Skeletal muscle tissue (tissue), 4 donors: Measurements from ENCODE around the gene TMTC2. TPM values are rescaled to one million over a fixed set of nuclear protein-coding genes. Genes with fewer than 3 reads are reported as not detected.
"Not testable (repeated sequence)": the region's sequence is repeated elsewhere in the genome, so short reads cannot be mapped to it uniquely, and the experiment has no call there.

Experiments
- H3K27ac ChIP-seq: one replicate; pipeline ENCODE4 v1.7.0; 2013; ENCODE audit warnings: mild to moderate bottlenecking, low read depth, low read length, inconsistent platforms
- H3K27me3 ChIP-seq, 3 donors: one replicate each; pipeline ENCODE4 v1.7.0; 2013; ENCODE audit warnings: low read length in 3 of 3; ENCODE audit not compliant: control insufficient read depth in 3 of 3, insufficient read depth in 3 of 3
- H3K36me3 ChIP-seq, 3 donors: one replicate each; pipeline ENCODE4 v1.7.0; 2013; ENCODE audit warnings: low read length in 3 of 3; ENCODE audit not compliant: control insufficient read depth in 3 of 3, insufficient read depth in 3 of 3
- H3K4me1 ChIP-seq, 3 donors: one replicate each; pipeline ENCODE4 v1.7.0; 2013; ENCODE audit warnings: low read length in 3 of 3, mild to moderate bottlenecking in 3 of 3; ENCODE audit not compliant: control insufficient read depth in 3 of 3, insufficient read depth in 3 of 3
- H3K4me3 ChIP-seq, 3 donors: one replicate each; pipeline ENCODE4 v1.7.0; 2013; ENCODE audit warnings: low read length in 3 of 3
- H3K9ac ChIP-seq, 3 donors: one replicate each; pipeline ENCODE4 v1.7.0; 2013; ENCODE audit warnings: low read length in 3 of 3, mild to moderate bottlenecking in 3 of 3, moderate library complexity in 2 of 3, low read depth in 1 of 3
- H3K9me3 ChIP-seq, 3 donors: one replicate each; pipeline ENCODE4 v1.7.0; 2013; ENCODE audit warnings: low read length in 3 of 3; ENCODE audit not compliant: control insufficient read depth in 3 of 3
- total RNA-seq: library from RNA; depleted of rRNA; stranded (reverse); fragments of >200 nt; gene quantifications from one replicate; pipeline ENCODE4 v1.2.3, GENCODE V29; 2014
- donor health status: Osteomylitis.

TMTC2 gene
- total RNA-seq, 1 donor from 2014 or later, result 15.7 TPM

DNA sequence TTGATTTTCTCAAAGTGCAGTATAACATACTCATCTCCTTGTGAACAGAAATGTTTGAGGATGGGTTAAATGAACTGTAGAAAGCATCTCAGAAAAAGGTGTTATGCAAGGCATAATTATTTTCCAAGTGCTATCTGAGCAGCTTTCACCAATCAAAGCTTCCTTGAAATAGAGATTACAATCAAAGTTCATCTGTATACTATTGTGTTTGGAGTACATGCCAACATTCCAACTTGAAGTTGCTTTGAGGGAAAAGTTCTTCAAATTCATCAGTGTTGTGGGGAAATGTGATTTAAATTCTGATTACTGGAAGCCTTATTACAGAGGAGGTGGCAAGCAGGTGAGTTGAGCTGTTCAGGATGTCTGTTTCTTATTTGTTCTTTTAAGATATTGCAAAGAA is 68.2 kb downstream of the TMTC2 start:
- Histone ChIP-seq H3K27ac (no peak overlapping the region), H3K4me3 (no peak overlapping the region), H3K36me3 (no peaks in the 10 kb centered on the region), H3K27me3 (no peaks in the 10 kb centered on the region), H3K9me3 (no peaks in the 10 kb centered on the region), H3K9ac (no peak overlapping the region), H3K4me1 (no peaks in the 10 kb centered on the region)

DNA sequence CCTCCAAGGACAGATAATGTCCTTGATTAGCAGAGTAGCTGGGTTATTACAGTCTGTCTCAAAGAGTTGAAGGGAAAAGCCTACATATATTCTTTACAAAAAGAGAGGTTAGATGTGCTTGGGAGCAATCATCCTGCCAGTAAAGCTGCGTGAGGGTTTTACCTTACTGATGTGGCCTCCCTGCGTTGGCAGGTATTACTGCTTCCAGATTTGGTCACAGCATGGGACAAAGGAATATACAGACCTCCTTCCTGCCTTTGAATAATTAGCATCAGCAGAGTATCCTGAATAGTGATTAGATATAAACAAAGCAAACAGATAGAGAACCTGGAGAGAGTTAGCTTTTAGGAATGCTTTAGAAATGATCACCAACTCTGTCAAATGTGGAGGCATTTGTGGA is 69.6 kb downstream of the TMTC2 start:
- no peaks in the 10 kb centered on the region for H3K27me3 ChIP-seq
- H3K9me3 ChIP-seq, result no peaks in the 10 kb centered on the region
- H3K9ac ChIP-seq, result no peak overlapping the region
- no peaks in the 10 kb centered on the region for H3K36me3 ChIP-seq
- no peak overlapping the region for H3K27ac ChIP-seq
- no peak overlapping the region for H3K4me3 ChIP-seq
- H3K4me1 ChIP-seq, result no peaks in the 10 kb centered on the region

DNA sequence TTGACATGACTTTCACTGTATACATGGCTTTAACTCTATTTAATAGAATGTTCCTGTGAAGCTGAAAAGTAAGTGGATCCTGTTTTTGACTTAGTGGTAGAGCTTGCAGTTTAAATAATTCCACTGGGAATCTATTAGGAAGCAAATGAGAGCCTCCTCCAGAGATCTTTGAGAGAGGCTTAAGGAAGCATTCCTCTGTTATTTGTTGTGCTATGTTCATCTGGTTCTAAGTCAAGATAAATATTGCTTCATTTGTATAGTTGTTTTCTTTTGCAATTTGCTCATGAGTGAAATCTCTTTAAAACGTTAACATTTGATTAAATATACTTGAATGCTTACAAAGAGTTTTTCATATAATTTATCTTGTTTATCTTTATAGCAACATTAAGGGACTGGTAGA is 70.4 kb downstream of the TMTC2 start:
- Histone ChIP-seq H3K27me3 (no peaks in the 10 kb centered on the region), H3K4me1 (no peaks in the 10 kb centered on the region), H3K27ac (no peak overlapping the region), H3K9ac (no peak overlapping the region), H3K9me3 (no peaks in the 10 kb centered on the region), H3K36me3 (no peaks in the 10 kb centered on the region), H3K4me3 (no peak overlapping the region)

DNA sequence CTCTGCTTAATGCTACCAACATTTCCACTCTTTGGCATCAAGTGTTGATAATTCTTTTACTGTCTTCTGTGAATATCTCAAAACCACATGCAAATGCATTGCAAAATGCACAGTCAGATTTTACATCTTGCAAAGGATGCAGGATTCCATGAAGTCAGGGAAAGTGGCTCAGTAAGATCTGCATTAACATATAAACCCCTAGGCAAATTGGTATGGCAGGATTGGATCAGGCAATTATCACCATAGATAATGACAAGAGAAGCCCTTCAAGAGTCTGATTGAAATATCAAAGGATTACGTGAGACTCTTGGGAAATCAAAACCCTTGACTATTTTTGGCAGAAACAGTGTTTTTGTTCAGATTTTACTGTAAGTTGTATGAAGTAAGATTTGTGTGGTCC is 71.0 kb downstream of the TMTC2 start:
- Histone ChIP-seq H3K27me3 (no peaks in the 10 kb centered on the region), H3K27ac (no peak overlapping the region), H3K4me3 (no peak overlapping the region), H3K36me3 (no peaks in the 10 kb centered on the region), H3K4me1 (no peaks in the 10 kb centered on the region), H3K9ac (no peak overlapping the region), H3K9me3 (no peaks in the 10 kb centered on the region)

DNA sequence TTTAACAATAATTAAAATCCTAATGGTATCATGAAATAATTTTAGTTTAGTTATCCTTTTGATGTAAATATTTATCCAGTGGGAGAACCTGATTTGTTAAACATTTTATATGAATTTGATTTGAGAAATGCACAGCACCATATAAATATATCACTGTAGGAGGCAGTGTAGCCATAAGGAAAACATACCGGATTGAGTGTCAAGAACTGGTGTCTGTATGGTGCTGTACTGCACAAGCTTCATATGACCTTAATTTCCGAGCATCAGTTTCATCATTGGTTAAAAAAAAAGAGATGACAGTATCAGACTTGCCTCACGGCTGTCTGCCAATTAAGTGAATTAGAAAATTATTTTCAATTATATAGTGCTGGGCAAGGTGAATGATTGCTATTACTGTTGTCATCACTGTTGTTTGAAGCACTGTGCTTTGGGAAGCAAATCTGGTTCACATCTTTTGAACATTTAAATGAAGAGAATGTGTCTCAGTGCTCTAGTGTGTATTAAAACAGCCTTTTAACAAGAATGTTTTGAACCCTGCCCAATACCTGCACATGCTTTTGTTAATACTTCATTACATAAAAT is 72.1 kb downstream of the TMTC2 start:
- H3K9ac ChIP-seq, result no peak overlapping the region
- H3K9me3 ChIP-seq, result no peaks in the 10 kb centered on the region
- no peaks in the 10 kb centered on the region for H3K4me1 ChIP-seq
- H3K36me3 ChIP-seq, result no peaks in the 10 kb centered on the region
- no peaks in the 10 kb centered on the region for H3K27me3 ChIP-seq
- no peak overlapping the region for H3K27ac ChIP-seq
- no peak overlapping the region for H3K4me3 ChIP-seq

DNA sequence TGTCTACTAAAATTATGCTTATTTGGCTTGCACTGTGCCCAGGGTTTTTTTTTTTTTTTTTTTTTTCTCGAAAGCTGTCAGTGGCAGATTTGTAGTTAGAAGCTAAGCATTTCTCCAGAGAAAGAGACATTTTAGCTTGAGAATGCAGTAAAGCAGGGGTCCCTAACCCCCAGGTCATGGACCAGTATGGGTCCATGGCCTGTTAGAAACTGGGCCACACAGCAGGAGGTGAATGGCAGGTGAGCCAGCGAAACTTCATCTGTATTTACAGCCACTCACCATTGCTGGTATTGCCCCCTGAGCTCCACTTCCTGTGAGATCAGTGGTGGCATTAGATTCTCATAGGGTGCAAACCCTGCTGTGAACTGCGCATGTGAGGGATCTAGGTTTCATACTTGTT is 73.7 kb downstream of the TMTC2 start:
- Histone ChIP-seq H3K9me3 (no peaks in the 10 kb centered on the region), H3K9ac (no peak overlapping the region), H3K4me1 (no peaks in the 10 kb centered on the region), H3K27me3 (no peaks in the 10 kb centered on the region), H3K4me3 (no peak overlapping the region), H3K27ac (no peak overlapping the region), H3K36me3 (no peaks in the 10 kb centered on the region)

DNA sequence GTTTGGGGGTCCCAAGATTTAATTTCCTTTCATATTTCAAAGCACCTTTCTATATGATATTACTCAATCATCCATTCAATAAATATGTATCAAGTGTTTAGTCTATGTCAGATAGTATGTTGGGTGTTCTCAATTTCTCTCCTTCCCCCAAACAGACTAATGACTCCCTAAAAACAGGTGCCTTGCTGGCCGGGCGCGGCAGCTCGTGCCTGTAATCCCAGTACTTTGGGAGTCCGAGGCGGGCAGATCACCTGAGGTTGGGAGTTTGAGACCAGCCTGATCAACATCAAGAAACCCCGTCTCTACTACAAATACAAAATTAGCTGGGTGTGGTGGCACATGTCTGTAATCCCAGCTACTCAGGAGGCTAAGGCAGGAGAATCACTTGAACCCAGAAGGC is 78.5 kb downstream of the TMTC2 start:
- H3K27ac ChIP-seq, H3K4me1 ChIP-seq, H3K27me3 ChIP-seq, H3K9me3 ChIP-seq, H3K36me3 ChIP-seq, H3K9ac ChIP-seq, H3K4me3 ChIP-seq: not testable (repeated sequence)

DNA sequence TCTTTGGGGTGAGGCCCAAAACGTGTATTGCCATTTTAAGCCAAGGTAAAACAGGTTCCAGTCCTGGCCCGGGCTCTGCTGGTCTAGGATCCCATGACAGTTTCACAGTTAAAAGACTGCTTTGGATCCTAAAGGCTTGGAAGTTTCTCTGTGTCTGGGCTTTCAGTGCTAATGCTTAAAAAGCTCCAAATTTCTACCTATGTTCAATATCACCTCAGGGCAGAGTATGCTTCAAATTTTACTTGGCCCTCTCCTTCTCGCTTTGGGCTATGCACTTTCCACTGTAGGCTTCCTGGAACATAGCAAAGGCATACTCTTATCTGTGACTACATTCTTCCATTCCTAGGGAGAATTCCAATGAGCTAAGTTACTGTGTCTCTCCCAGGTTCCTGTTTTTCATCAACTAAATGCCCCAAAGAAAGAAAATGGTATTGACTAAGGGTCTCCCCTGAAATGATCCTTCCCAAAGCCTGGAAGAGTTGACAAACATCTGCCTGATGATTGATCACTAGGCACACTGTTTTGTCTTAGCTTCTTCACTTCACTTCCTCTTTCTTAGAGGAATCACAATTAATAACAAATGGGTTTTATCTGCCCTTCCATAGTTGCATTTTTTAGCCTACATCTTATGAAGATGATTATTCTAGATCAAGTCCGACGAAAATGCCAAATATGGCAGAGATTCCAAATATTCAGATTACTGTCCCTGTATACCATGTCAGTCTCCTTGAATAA is 79.4 kb downstream of the TMTC2 start:
- Histone ChIP-seq H3K9me3 (no peaks in the 10 kb centered on the region), H3K9ac (no peak overlapping the region), H3K4me3 (no peak overlapping the region), H3K36me3 (no peaks in the 10 kb centered on the region), H3K27me3 (no peaks in the 10 kb centered on the region), H3K4me1 (no peaks in the 10 kb centered on the region), H3K27ac (no peak overlapping the region)

DNA sequence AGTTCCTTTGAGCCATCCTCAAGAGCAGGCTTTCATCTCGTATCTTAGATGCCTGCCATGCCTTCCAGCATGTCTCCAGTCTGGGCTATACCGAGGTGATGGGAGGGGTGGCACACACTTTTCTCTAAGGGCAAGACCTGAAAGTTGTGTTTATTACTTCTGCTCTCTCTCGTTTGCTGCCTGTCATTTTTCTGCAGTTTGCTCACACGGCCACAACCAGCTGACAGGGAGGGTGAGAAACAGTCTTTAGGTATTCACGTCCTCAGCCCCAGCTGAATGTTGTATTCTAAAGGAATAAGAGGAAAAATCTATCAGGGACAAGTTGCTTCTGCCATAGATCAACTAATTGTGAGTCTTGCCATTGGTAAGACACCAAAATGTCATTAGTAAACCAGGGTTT is 88.0 kb downstream of the TMTC2 start:
- H3K27me3 ChIP-seq, result no peaks in the 10 kb centered on the region
- H3K36me3 ChIP-seq, result no peaks in the 10 kb centered on the region
- no peak overlapping the region for H3K27ac ChIP-seq
- H3K9me3 ChIP-seq, result no peaks in the 10 kb centered on the region
- no peaks in the 10 kb centered on the region for H3K4me1 ChIP-seq
- no peak overlapping the region for H3K4me3 ChIP-seq
- no peak overlapping the region for H3K9ac ChIP-seq

DNA sequence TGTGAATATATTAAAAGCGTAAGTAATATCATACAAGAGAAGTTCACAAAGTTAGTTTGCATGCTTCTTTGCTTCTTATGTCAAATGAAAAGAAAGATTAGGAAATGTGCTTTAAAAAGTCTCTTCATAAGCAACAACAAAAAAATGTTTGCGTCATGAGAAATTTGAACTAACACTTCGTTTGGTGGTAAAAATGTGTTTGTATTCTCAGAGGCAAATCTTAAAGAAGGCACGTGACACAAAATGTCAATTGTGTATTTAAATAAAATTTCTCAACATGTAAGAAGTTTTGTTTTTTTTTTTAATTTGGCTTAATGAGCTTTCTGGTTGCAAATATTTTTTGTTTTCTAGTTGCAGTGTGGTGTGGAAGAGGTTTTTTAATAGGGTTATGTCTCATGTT is 93.8 kb downstream of the TMTC2 start:
- no peak overlapping the region for H3K9ac ChIP-seq
- H3K4me3 ChIP-seq, result no peak overlapping the region
- no peaks in the 10 kb centered on the region for H3K4me1 ChIP-seq
- no peak overlapping the region for H3K27ac ChIP-seq
- H3K36me3 ChIP-seq, result no peaks in the 10 kb centered on the region
- H3K9me3 ChIP-seq, result no peaks in the 10 kb centered on the region
- H3K27me3 ChIP-seq, result no peaks in the 10 kb centered on the region
